ENCODE results near the gene C12orf76. TPM values are rescaled to one million over a fixed set of nuclear protein-coding genes. Genes with fewer than 3 reads are reported as not detected.
"Not testable (repeated sequence)": the region's sequence is repeated elsewhere in the genome, so short reads cannot be mapped to it uniquely, and the experiment has no call there.

The C12orf76 gene
- total RNA-seq, 1 donor: 7.6 TPM

- H3K36me3 ChIP-seq (ENCODE audit: insufficient read depth, low read length): peaks cover 46% of the 10 kb centered on the region
- H3K4me3 ChIP-seq (ENCODE audit: insufficient read depth, low read length): no peak overlapping the region
- H3K9me3 ChIP-seq (ENCODE audit: low read depth, low read length): no peaks in the 10 kb centered on the region
- H4K20me1 ChIP-seq (ENCODE audit: insufficient read depth, low read length): peaks cover 7% of the 10 kb centered on the region
- H3K4me2 ChIP-seq (ENCODE audit: insufficient read depth, low read length): no peak overlapping the region
- no peak for TF ChIP-seq CTCF (IDR thresholded peaks at IDR 0.05; ENCODE audit: extremely low read depth, low read depth, low read length)
- peaks cover 82% of the 10 kb centered on the region for H3K79me2 ChIP-seq (ENCODE audit: insufficient read depth, low read length)
- no peaks in the 10 kb centered on the region for H3K27me3 ChIP-seq (ENCODE audit: insufficient read depth, low read length)
- no peak overlapping the region for H2AFZ ChIP-seq (ENCODE audit: low read length)
- H3K4me1 ChIP-seq (ENCODE audit: insufficient read depth, low read length): peaks cover 10% of the 10 kb centered on the region
- DNase-seq (ENCODE audit: insufficient read length, low spot score, missing footprints): no peak
- H3K27ac ChIP-seq (ENCODE audit: low read depth, low read length): peak overlapping the region; percentile 37
These were observed 37.2 kb downstream of the C12orf76 start for GRCh38 chr12:110010853-110011723.

- not testable (repeated sequence) for H3K27me3 ChIP-seq (ENCODE audit: insufficient read depth, low read length); H3K27ac ChIP-seq (ENCODE audit: low read depth, low read length); DNase-seq (ENCODE audit: insufficient read length, low spot score, missing footprints); H3K4me2 ChIP-seq (ENCODE audit: insufficient read depth, low read length); H3K4me1 ChIP-seq (ENCODE audit: insufficient read depth, low read length); H3K9me3 ChIP-seq (ENCODE audit: low read depth, low read length); H3K4me3 ChIP-seq (ENCODE audit: insufficient read depth, low read length); H2AFZ ChIP-seq (ENCODE audit: low read length); H4K20me1 ChIP-seq (ENCODE audit: insufficient read depth, low read length)
- Histone ChIP-seq H3K79me2 (ENCODE audit: insufficient read depth, low read length) (peaks cover 96% of the 10 kb centered on the region), H3K36me3 (ENCODE audit: insufficient read depth, low read length) (peaks cover 31% of the 10 kb centered on the region)
These were observed 39.5 kb downstream of the C12orf76 start for GRCh38 chr12:110008681-110009398.

- H3K36me3 ChIP-seq (ENCODE audit: insufficient read depth, low read length): peaks cover 31% of the 10 kb centered on the region
- H3K9me3 ChIP-seq (ENCODE audit: low read depth, low read length): no peaks in the 10 kb centered on the region
- H3K4me2 ChIP-seq (ENCODE audit: insufficient read depth, low read length): no peak overlapping the region
- no peak overlapping the region for H3K4me3 ChIP-seq (ENCODE audit: insufficient read depth, low read length)
- no peak for DNase-seq (ENCODE audit: insufficient read length, low spot score, missing footprints)
- no peak for TF ChIP-seq CTCF (IDR thresholded peaks at IDR 0.05; ENCODE audit: extremely low read depth, low read depth, low read length)
- no peak overlapping the region for H2AFZ ChIP-seq (ENCODE audit: low read length)
- H3K27ac ChIP-seq (ENCODE audit: low read depth, low read length): no peak overlapping the region
- H3K4me1 ChIP-seq (ENCODE audit: insufficient read depth, low read length): peaks cover 17% of the 10 kb centered on the region
- H4K20me1 ChIP-seq (ENCODE audit: insufficient read depth, low read length): peaks cover 14% of the 10 kb centered on the region
- H3K27me3 ChIP-seq (ENCODE audit: insufficient read depth, low read length): no peaks in the 10 kb centered on the region
- peaks cover 99% of the 10 kb centered on the region for H3K79me2 ChIP-seq (ENCODE audit: insufficient read depth, low read length)
These were observed 40.4 kb downstream of the C12orf76 start for GRCh38 chr12:110007881-110008280.

GRCh38 chr12:110006115-110006514 lies 42.2 kb downstream of the C12orf76 start:
- Histone ChIP-seq H3K9me3 (ENCODE audit: low read depth, low read length) (no peaks in the 10 kb centered on the region), H3K4me1 (ENCODE audit: insufficient read depth, low read length) (peaks cover 21% of the 10 kb centered on the region), H3K79me2 (ENCODE audit: insufficient read depth, low read length) (peaks cover 88% of the 10 kb centered on the region), H3K4me2 (ENCODE audit: insufficient read depth, low read length) (no peak overlapping the region), H4K20me1 (ENCODE audit: insufficient read depth, low read length) (peaks cover 7% of the 10 kb centered on the region), H3K27me3 (ENCODE audit: insufficient read depth, low read length) (no peaks in the 10 kb centered on the region), H3K27ac (ENCODE audit: low read depth, low read length) (no peak overlapping the region), H3K4me3 (ENCODE audit: insufficient read depth, low read length) (no peak overlapping the region), H3K36me3 (ENCODE audit: insufficient read depth, low read length) (peaks cover 18% of the 10 kb centered on the region), H2AFZ (ENCODE audit: low read length) (no peak overlapping the region)
- TF ChIP-seq CTCF (IDR thresholded peaks at IDR 0.05; ENCODE audit: extremely low read depth, low read depth, low read length): no peak
- DNase-seq (ENCODE audit: insufficient read length, low spot score, missing footprints): no peak

Data from osteoblast (primary cell).